Erythroblast (primary cell): Measurements from ENCODE around the gene INSM2.

ENCODE experiments used
- GATA1 ChIP-seq: IDR thresholded peaks from 2 replicates; pipeline ENCODE4 v1.6.1; 2011; ENCODE audit warnings: low read depth, mild to moderate bottlenecking, control low read depth, low read length, moderate library complexity
- POLR2A ChIP-seq: IDR thresholded peaks from 2 replicates; pipeline ENCODE4 v1.6.1; 2011; ENCODE audit warnings: mild to moderate bottlenecking, low read length

- TF ChIP-seq POLR2A: no peak
- TF ChIP-seq GATA1: no peak
These were observed 39.9 kb downstream of the INSM2 start for GRCh38 chr14:35573911-35574310.
